Lower leg skin (tissue), 3 donors: ENCODE data around the gene NAMPT.

Source experiments
- POLR2A ChIP-seq, 2 donors: fragments of 450-650 bp; IDR thresholded peaks; one replicate each; pipeline ENCODE4 v1.6.1; 2016 to 2017; ENCODE audit warnings: antibody characterized with exemption in 2 of 2, mild to moderate bottlenecking in 1 of 2, moderate library complexity in 1 of 2
- TF ChIP-seq, protein P1 (sequence below), 3 donors: fragments of 450-650 bp; IDR thresholded peaks; one replicate each; pipeline ENCODE4 v1.5.1; 2016; ENCODE audit warnings: antibody characterized with exemption in 3 of 3, mild to moderate bottlenecking in 3 of 3, moderate library complexity in 2 of 3

DNA sequence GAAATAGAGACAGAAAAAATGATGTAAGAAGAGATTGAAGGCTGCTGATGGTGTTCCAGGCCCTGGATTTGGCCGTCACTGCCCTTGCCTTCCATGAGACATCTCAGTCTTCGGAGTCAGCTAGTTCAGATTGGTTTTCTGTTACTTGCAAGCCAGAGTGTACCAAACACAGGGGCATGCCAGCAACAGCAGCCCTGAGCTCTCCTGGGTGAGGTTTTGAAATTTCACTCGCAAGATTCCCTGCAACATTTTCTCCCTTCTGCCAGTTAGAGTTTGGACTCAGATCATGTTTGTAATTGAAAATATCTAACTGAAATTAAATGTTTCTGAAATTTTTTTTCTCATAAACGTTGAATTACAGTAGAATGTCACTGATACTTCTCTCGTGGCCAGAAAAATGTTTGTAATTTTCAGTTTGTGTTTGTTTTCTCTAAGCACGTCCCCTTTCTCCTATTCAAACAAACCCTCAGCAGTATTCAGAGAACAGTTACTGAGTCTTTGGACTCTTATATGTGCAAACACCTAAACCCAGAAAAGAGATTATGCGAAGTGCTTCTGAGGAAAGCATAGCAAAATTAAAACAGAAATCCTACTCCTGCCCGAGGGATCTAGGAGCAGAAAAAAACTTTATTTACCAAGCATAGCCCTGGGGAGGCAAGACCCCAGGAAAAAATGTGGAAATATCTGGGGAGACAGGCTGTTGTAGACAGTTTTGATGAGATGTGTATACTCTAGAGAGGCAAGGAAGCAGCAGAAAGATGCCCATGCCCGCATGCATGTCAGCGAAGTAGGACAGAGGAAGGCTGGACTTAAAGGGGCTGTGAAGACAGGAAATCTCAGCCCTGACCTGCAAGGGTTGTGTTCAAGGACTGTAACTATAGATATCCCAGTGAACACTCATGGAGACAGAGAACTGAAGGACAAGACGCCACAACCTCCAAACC lies 43.0 kb upstream of the NAMPT start:
- TF ChIP-seq, protein P1, sequence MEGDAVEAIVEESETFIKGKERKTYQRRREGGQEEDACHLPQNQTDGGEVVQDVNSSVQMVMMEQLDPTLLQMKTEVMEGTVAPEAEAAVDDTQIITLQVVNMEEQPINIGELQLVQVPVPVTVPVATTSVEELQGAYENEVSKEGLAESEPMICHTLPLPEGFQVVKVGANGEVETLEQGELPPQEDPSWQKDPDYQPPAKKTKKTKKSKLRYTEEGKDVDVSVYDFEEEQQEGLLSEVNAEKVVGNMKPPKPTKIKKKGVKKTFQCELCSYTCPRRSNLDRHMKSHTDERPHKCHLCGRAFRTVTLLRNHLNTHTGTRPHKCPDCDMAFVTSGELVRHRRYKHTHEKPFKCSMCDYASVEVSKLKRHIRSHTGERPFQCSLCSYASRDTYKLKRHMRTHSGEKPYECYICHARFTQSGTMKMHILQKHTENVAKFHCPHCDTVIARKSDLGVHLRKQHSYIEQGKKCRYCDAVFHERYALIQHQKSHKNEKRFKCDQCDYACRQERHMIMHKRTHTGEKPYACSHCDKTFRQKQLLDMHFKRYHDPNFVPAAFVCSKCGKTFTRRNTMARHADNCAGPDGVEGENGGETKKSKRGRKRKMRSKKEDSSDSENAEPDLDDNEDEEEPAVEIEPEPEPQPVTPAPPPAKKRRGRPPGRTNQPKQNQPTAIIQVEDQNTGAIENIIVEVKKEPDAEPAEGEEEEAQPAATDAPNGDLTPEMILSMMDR (IDR thresholded peaks at IDR 0.05): no peak
- no peak for TF ChIP-seq POLR2A (IDR thresholded peaks at IDR 0.05)
